Astrocyte of the cerebellum (primary cell): ENCODE results near the gene MRPS2.

Source experiments
- DNase-seq: peaks from one replicate; pipeline ENCODE4 v3.0.0-alpha.2; 2011; ENCODE audit warnings: low read depth
- H3K4me3 ChIP-seq: 2 replicates; pipeline ENCODE4 v1.5.1; 2011; ENCODE audit warnings: mild to moderate bottlenecking, low read depth, low read length, moderate library complexity
- CTCF ChIP-seq: IDR thresholded peaks from 2 replicates; pipeline ENCODE4 v1.5.1; 2012; ENCODE audit warnings: low read length, low read depth, moderate library complexity, mild to moderate bottlenecking; ENCODE audit errors: missing control alignments
- in situ Hi-C: cut with HindIII; loops from 2 replicates; pipeline ENCODE4 v1.10.0; 2017; ENCODE audit warnings: low sequenced_read_pairs

The MRPS2 gene

GRCh38 chr9:135501261-135502167 lies 1.0 kb downstream of the MRPS2 start:
- no peak for DNase-seq
- TF ChIP-seq CTCF, result no peak
- in situ Hi-C loops, result loop anchor here (10.0 kb wide), 1 partner anchor 213 kb away; no protein-coding TSS in a partner anchor
- H3K4me3 ChIP-seq, result peak overlapping the region; percentile 87

- no peak for TF ChIP-seq CTCF
- in situ Hi-C loops, result loop anchor here (10.0 kb wide), 1 partner anchor 212 kb away; no protein-coding TSS in a partner anchor
- DNase-seq, result no peak
- H3K4me3 ChIP-seq, result no peak overlapping the region
These were observed 1.8 kb downstream of the MRPS2 start for GRCh38 chr9:135502168-135502872.

- no peak overlapping the region for H3K4me3 ChIP-seq
These were observed 2.4 kb downstream of the MRPS2 start for GRCh38 chr9:135502873-135503321.

GRCh38 chr9:135503371-135504261 lies 3.1 kb downstream of the MRPS2 start:
- in situ Hi-C loops, result loop anchor here (10.0 kb wide), 1 partner anchor 211 kb away; no protein-coding TSS in a partner anchor
- H3K4me3 ChIP-seq, result no peak overlapping the region

More at GRCh38 chr9:135502873-135503321, 2.4 kb downstream of the MRPS2 start:
- in situ Hi-C loops, result loop anchor here (10.0 kb wide), 1 partner anchor 212 kb away; no protein-coding TSS in a partner anchor
- TF ChIP-seq CTCF, result no peak
- no peak for DNase-seq

More at GRCh38 chr9:135503371-135504261, 3.1 kb downstream of the MRPS2 start:
- no peak for TF ChIP-seq CTCF
- DNase-seq, result no peak
